NK-92 (cell line): ENCODE data around the gene SETD1A.
"Not testable (repeated sequence)": the region's sequence is repeated elsewhere in the genome, so short reads cannot be mapped to it uniquely, and the experiment has no call there.

Experiments used
- DNase-seq: peaks from one replicate; lab custom pipeline; 2025; ENCODE audit not compliant: unreplicated experiment; lab: John Stamatoyannopoulos, UW

SETD1A gene

GRCh38 chr16:30997725-30998711 lies 40.5 kb downstream of the SETD1A start:
- DNase-seq, result no peak

GRCh38 chr16:30998852-30999761 lies 41.6 kb downstream of the SETD1A start:
- DNase-seq, result no peak

- DNase-seq, result no peak
Measured at GRCh38 chr16:31000671-31001382, 43.3 kb downstream of the SETD1A start.

GRCh38 chr16:31001507-31002249 lies 44.1 kb downstream of the SETD1A start:
- no peak for DNase-seq

GRCh38 chr16:31002250-31002700 lies 44.7 kb downstream of the SETD1A start:
- no peak for DNase-seq

GRCh38 chr16:31002862-31003341 lies 45.3 kb downstream of the SETD1A start:
- no peak for DNase-seq

- DNase-seq, result no peak
Measured at GRCh38 chr16:31003744-31004143, 46.2 kb downstream of the SETD1A start.

- DNase-seq, result no peak
Measured at GRCh38 chr16:31004658-31005057, 47.1 kb downstream of the SETD1A start.

GRCh38 chr16:31005350-31006085 lies 48.0 kb downstream of the SETD1A start:
- DNase-seq, result no peak

- no peak for DNase-seq
Measured at GRCh38 chr16:31006086-31006385, 48.5 kb downstream of the SETD1A start.

- DNase-seq, result no peak
Measured at GRCh38 chr16:31006589-31006988, 49.0 kb downstream of the SETD1A start.

GRCh38 chr16:31007684-31008083 lies 50.1 kb downstream of the SETD1A start:
- DNase-seq, result no peak

- DNase-seq, result no peak
Measured at GRCh38 chr16:31008149-31008548, 50.6 kb downstream of the SETD1A start.

- no peak for DNase-seq
Measured at GRCh38 chr16:31008551-31008950, 51.0 kb downstream of the SETD1A start.

- no peak for DNase-seq
Measured at GRCh38 chr16:31009120-31009519, 51.6 kb downstream of the SETD1A start.

- no peak for DNase-seq
Measured at GRCh38 chr16:31009894-31010584, 52.5 kb downstream of the SETD1A start.

- no peak for DNase-seq
Measured at GRCh38 chr16:31010585-31011325, 53.2 kb downstream of the SETD1A start, which contains the start of gene STX1B. Gene STX1B, minus strand, starts transcription at chr16:31010638. Its CDS starts 242 bp downstream, at chr16:31010396.

- DNase-seq, result not testable (repeated sequence)
Measured at GRCh38 chr16:31011815-31012214, 54.3 kb downstream of the SETD1A start.
